Kidney (tissue), 14 donors: Measurements from ENCODE around the gene ZCCHC17. TPM values are rescaled to one million over a fixed set of nuclear protein-coding genes. Genes with fewer than 3 reads are reported as not detected.
A peak's percentile ranks its signal among the peaks of the same experiment; 100 is the strongest.

ENCODE experiments used
- DNase-seq, 5 donors: peaks; one replicate each; pipeline ENCODE4 v3.0.0-alpha.2; 2013 to 2020
- FAIRE-seq: peaks from 2 replicates; lab custom pipeline; 2012; peaks lifted over from hg19 to GRCh38; lab: Jason Lieb, UNC
- H3K27ac ChIP-seq, 2 donors: one replicate each; pipeline ENCODE4 v1.7.0; 2013; ENCODE audit warnings: low read depth in 2 of 2, low read length in 2 of 2, inconsistent platforms in 1 of 2
- H3K27me3 ChIP-seq: one replicate; pipeline ENCODE4 v1.7.1; 2013; ENCODE audit warnings: low read length, inconsistent platforms; ENCODE audit not compliant: control insufficient read depth, insufficient read depth
- H3K36me3 ChIP-seq, 3 donors: one replicate each; pipeline versions ENCODE4 v1.7.0 to v1.7.1; 2013; ENCODE audit warnings: low read length in 3 of 3, control low read depth in 1 of 3, inconsistent platforms in 1 of 3; ENCODE audit not compliant: insufficient read depth in 3 of 3, control insufficient read depth in 2 of 3
- H3K4me1 ChIP-seq, 3 donors: one replicate each; pipeline versions ENCODE4 v1.7.0 to v1.7.1; 2013; ENCODE audit warnings: low read length in 3 of 3, inconsistent platforms in 1 of 3, low read depth in 1 of 3; ENCODE audit not compliant: control insufficient read depth in 2 of 3, insufficient read depth in 2 of 3
- H3K4me3 ChIP-seq, 3 donors: one replicate each; pipeline versions ENCODE4 v1.7.0 to v1.8.1; 2013; ENCODE audit warnings: low read length in 3 of 3, control low read depth in 1 of 3, inconsistent platforms in 1 of 3
- H3K9ac ChIP-seq, 3 donors: one replicate each; pipeline versions ENCODE4 v1.7.0 to v1.7.1; 2013; ENCODE audit warnings: low read length in 3 of 3, control low read depth in 1 of 3, inconsistent platforms in 1 of 3
- H3K9me3 ChIP-seq, 3 donors: one replicate each; pipeline versions ENCODE4 v1.7.0 to v1.7.1; 2013; ENCODE audit warnings: low read length in 3 of 3, control low read depth in 1 of 3, inconsistent platforms in 1 of 3; ENCODE audit not compliant: control insufficient read depth in 2 of 3, insufficient read depth in 1 of 3
- intact Hi-C: fragments of 100-400 bp; cut with DNase I; formaldehyde crosslinking; loops from one replicate; pipeline ENCODE4 v1.11.1; 2022
- polyA plus RNA-seq: library from polyadenylated mRNA; stranded (reverse); fragments of 350-450 nt; fragmentation: Illumina TruSeq; extraction: RNeasy Lipid Tissue Mini Kit (QIAGEN cat#74804); gene quantifications from one replicate; pipeline ENCODE4 v1.2.3, GENCODE V29; 2014; ENCODE audit warnings: low read depth, low replicate concordance; ENCODE audit not compliant: insufficient read depth
- total RNA-seq: library from RNA; stranded (reverse); fragmentation: NEBNext Ultra II Directional; extraction: Animal tissue kit (Norgen Biotek cat#: 25700); gene quantifications from one replicate; pipeline ENCODE4 v1.2.1, GENCODE V29; 2021
- TF ChIP-seq, protein P1 (sequence below): IDR thresholded peaks from 3 replicates; pipeline ENCODE4 v1.5.1; 2012; ENCODE audit warnings: mild to moderate bottlenecking, moderate library complexity, borderline replicate concordance; ENCODE audit not compliant: insufficient read depth; ENCODE audit errors: extremely low read depth
- donor health status: control.
- donor health status: control.
- donor health status: control.
- donor health status: control.
- donor health status: control.
- donor health status: DM: yes; HTN: yes; CAD: no.
- donor health status: Normal renal cell carcinoma (clear cell type).

Gene ZCCHC17
- total and polyA plus RNA-seq, 2 donors from 2014 or later, result 27.5 to 42.0 TPM

GRCh38 chr1:31405578-31406245, 108.9 kb downstream of the ZCCHC17 start:
- intact Hi-C loops, result no loop called here

DNA sequence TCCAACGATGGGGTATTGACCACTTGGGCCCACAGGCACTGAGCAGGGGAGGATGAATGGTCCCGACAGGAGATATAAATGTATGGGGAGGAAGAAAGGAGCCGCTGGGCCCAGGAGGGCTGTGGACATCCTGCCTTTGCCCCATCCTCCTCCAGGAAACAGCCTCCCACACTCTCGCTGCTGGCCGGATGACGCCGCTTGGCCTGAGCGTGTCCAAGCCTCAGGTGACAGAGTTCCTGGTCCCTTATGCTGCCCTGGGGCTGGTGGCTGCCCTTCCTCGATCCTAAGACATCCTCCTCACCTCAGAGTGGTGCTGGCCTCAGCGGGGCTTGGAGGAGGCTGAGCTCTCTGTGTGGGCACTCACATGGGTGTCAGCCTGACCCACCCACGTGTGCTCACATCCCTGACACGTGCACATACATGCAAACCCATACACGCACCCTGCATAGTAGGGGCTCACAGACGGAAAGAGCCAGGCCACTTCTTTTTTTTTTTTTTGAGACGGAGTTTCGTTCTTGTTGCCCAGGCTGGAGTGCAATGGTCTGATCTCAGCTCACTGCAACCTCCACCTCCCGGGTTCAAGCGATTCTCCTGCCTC, 110.3 kb downstream of the ZCCHC17 start:
- Histone ChIP-seq H3K4me3 (no peak overlapping the region), H3K27ac (no peak overlapping the region), H3K9ac (no peak overlapping the region), H3K27me3 (no peaks in the 10 kb centered on the region), H3K36me3 (no peaks in the 10 kb centered on the region), H3K4me1 (no peaks in the 10 kb centered on the region), H3K9me3 (no peaks in the 10 kb centered on the region)
- intact Hi-C loops, result no loop called here
- TF ChIP-seq, protein P1, sequence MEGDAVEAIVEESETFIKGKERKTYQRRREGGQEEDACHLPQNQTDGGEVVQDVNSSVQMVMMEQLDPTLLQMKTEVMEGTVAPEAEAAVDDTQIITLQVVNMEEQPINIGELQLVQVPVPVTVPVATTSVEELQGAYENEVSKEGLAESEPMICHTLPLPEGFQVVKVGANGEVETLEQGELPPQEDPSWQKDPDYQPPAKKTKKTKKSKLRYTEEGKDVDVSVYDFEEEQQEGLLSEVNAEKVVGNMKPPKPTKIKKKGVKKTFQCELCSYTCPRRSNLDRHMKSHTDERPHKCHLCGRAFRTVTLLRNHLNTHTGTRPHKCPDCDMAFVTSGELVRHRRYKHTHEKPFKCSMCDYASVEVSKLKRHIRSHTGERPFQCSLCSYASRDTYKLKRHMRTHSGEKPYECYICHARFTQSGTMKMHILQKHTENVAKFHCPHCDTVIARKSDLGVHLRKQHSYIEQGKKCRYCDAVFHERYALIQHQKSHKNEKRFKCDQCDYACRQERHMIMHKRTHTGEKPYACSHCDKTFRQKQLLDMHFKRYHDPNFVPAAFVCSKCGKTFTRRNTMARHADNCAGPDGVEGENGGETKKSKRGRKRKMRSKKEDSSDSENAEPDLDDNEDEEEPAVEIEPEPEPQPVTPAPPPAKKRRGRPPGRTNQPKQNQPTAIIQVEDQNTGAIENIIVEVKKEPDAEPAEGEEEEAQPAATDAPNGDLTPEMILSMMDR, result no peak
- DNase-seq (peak in 1 of 5 donors; percentile 16), FAIRE-seq (no peak)

More at GRCh38 chr1:31405578-31406245, 108.9 kb downstream of the ZCCHC17 start:
- TF ChIP-seq, protein P1, result no peak
- H3K36me3 ChIP-seq, result no peaks in the 10 kb centered on the region
- no peak overlapping the region for H3K4me3 ChIP-seq
- H3K9me3 ChIP-seq, result no peaks in the 10 kb centered on the region
- no peak for FAIRE-seq
- H3K27ac ChIP-seq, result no peak overlapping the region
- no peak overlapping the region for H3K9ac ChIP-seq
- no peak for DNase-seq
- H3K4me1 ChIP-seq, result no peaks in the 10 kb centered on the region
- no peaks in the 10 kb centered on the region for H3K27me3 ChIP-seq

- Histone ChIP-seq H3K9me3 (no peaks in the 10 kb centered on the region), H3K27me3 (no peaks in the 10 kb centered on the region), H3K27ac (no peak overlapping the region), H3K36me3 (no peaks in the 10 kb centered on the region), H3K4me3 (no peak overlapping the region), H3K9ac (no peak overlapping the region), H3K4me1 (peaks cover 0 to 5% (median 3%) of the 10 kb centered on the region in 3 donors)
- DNase-seq, result no peak
- intact Hi-C loops, result no loop called here
- TF ChIP-seq, protein P1, result no peak
- FAIRE-seq, result no peak
These were observed 112.0 kb downstream of the ZCCHC17 start for GRCh38 chr1:31408788-31409318.
